A673 (cell line): ENCODE measurements around the gene TRIM52. TPM values are rescaled to one million over a fixed set of nuclear protein-coding genes. Genes with fewer than 3 reads are reported as not detected.

ENCODE experiments used
- BruUV-seq: library from RNA; stranded (reverse); fragments of 400-500 nt; replicated peaks from 2 replicates; lab custom pipeline; 2021; lab: Mats Ljungman, UMichigan
- CTCF ChIA-PET: fragments of 300-600 bp; sonication (Branson Sonifier 250); formaldehyde crosslinking; loops from one replicate; lab custom pipeline; 2022; ENCODE audit warnings: antibody characterized with exemption; lab: Charles Lee
- POLR2A ChIA-PET: fragments of 300-600 bp; sonication (Branson Sonifier 250); formaldehyde crosslinking; loops from one replicate; lab custom pipeline; 2022; ENCODE audit warnings: antibody characterized with exemption; ENCODE audit not compliant: low non-redundant PET; lab: Charles Lee
- DNase-seq: peaks from one replicate; pipeline ENCODE4 v3.0.0-alpha.2; 2015; ENCODE audit warnings: low spot score
- H3K27ac ChIP-seq: fragments of 200-600 bp; sonication (generic); 2 replicates; pipeline ENCODE4 v1.5.1; 2016; ENCODE audit warnings: mixed run types, low read depth, mild to moderate bottlenecking, mixed read lengths, antibody characterized with exemption, low read length; ENCODE audit not compliant: poor library complexity, severe bottlenecking
- H3K27me3 ChIP-seq: fragments of 200-600 bp; sonication (generic); replicated peaks from 2 replicates; pipeline ENCODE4 v1.6.1; 2017; ENCODE audit warnings: mixed run types, low read depth, mild to moderate bottlenecking, mixed read lengths, antibody characterized with exemption, low read length; ENCODE audit not compliant: insufficient read depth, poor library complexity
- H3K36me3 ChIP-seq: fragments of 200-600 bp; sonication (generic); 2 replicates; pipeline ENCODE4 v1.6.1; 2016; ENCODE audit warnings: mixed run types, mild to moderate bottlenecking, mixed read lengths, antibody characterized with exemption, low read length; ENCODE audit not compliant: insufficient read depth, poor library complexity, severe bottlenecking
- H3K4me1 ChIP-seq: fragments of 200-600 bp; sonication (generic); 2 replicates; pipeline ENCODE4 v1.6.1; 2017; ENCODE audit warnings: mixed run types, mild to moderate bottlenecking, mixed read lengths, antibody characterized with exemption, low read length; ENCODE audit not compliant: insufficient read depth, poor library complexity, severe bottlenecking
- H3K4me3 ChIP-seq: fragments of 200-600 bp; sonication (generic); 2 replicates; pipeline ENCODE4 v1.5.1; 2016; ENCODE audit warnings: low read depth, mixed run types, mild to moderate bottlenecking, mixed read lengths, low read length; ENCODE audit not compliant: poor library complexity, severe bottlenecking
- H3K9me3 ChIP-seq: fragments of 200-600 bp; sonication (generic); 2 replicates; pipeline ENCODE4 v1.6.1; 2016; ENCODE audit warnings: mixed run types, low read depth, mild to moderate bottlenecking, mixed read lengths, antibody characterized with exemption, low read length; ENCODE audit not compliant: poor library complexity, severe bottlenecking
- EZH2 ChIP-seq: fragments of 200-600 bp; sonication (generic); IDR thresholded peaks from 2 replicates; pipeline ENCODE4 v1.6.1; 2017; ENCODE audit warnings: borderline replicate concordance, low read depth, mild to moderate bottlenecking, mixed read lengths, antibody characterized with exemption, low read length; ENCODE audit not compliant: poor library complexity, severe bottlenecking
- intact Hi-C: fragments of 100-400 bp; cut with micrococcal nuclease; formaldehyde crosslinking; loops from one replicate; pipeline ENCODE4 v1.10.0; 2022; ENCODE audit not compliant: unreplicated experiment
- total RNA-seq: library from RNA; stranded (reverse); gene quantifications from 2 replicates; pipeline ENCODE4 v1.2.3, GENCODE V29; 2021
- TF ChIP-seq, protein P1 (sequence below): fragments of 300-800, 200-600 bp; sonication (generic); conservative IDR thresholded peaks from 2 replicates; pipeline ENCODE4 v1.5.1; 2017; ENCODE audit warnings: low read depth, mild to moderate bottlenecking, antibody characterized with exemption, low read length, moderate library complexity, mixed read lengths

The TRIM52 gene
- total RNA-seq, 1 experiment from 2014 or later: 7.3 TPM

DNA sequence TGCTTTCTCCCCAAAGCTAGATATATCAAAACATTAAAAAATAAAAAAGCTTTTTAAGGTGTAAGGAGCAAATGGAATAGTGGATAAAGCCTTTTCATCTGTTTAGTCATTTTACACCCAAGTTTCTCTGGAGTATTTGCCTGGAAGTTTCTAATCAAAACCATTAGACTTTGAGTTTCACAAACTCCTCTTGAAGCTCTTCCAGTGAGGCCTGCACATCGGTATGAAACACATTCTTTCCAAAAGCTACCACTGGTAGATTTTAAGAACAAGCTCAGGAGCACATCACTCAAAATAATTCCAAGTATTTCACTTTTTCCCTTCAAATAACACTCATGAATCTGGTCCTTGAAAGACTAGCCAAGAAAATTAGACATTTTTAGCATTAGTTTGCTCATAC lies 5.7 kb downstream of the TRIM52 start:
- intact Hi-C loops: no loop called here
- Histone ChIP-seq H3K36me3 (peaks cover 26% of the 10 kb centered on the region), H3K4me1 (no peaks in the 10 kb centered on the region), H3K27ac (no peak overlapping the region), H3K4me3 (no peak overlapping the region), H3K9me3 (no peaks in the 10 kb centered on the region), H3K27me3 (no peaks in the 10 kb centered on the region)
- BruUV-seq: no TSS peak
- ChIA-PET CTCF (no interaction called here), POLR2A (no interaction called here)
- TF ChIP-seq EZH2: no peak
- DNase-seq: no peak

DNA sequence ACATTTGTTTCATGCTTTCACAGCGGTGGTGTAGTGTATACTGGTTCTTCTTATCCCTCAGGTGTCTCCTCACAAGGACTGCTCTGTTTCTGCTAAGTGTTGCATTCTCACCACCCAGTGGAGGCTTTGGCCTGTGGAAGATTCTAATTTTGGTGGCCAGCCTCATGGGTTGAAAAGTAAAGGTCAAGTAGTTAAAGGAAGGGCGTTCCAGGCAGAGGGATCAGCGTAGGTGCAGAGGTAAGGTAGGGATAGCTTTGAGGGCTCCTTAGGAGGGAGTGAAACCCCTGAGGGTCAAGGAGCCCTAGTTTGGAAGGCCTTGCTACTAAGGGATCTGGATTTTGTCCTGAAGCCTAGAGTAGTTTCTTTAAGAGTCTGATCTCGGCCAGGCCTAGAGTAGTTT lies 12.7 kb downstream of the TRIM52 start:
- H3K4me3 ChIP-seq: peak overlapping the region; percentile 82
- POLR2A ChIA-PET: no interaction called here
- intact Hi-C loops: no loop called here
- CTCF ChIA-PET: no interaction called here
- TF ChIP-seq EZH2: no peak
- TF ChIP-seq, protein P1, sequence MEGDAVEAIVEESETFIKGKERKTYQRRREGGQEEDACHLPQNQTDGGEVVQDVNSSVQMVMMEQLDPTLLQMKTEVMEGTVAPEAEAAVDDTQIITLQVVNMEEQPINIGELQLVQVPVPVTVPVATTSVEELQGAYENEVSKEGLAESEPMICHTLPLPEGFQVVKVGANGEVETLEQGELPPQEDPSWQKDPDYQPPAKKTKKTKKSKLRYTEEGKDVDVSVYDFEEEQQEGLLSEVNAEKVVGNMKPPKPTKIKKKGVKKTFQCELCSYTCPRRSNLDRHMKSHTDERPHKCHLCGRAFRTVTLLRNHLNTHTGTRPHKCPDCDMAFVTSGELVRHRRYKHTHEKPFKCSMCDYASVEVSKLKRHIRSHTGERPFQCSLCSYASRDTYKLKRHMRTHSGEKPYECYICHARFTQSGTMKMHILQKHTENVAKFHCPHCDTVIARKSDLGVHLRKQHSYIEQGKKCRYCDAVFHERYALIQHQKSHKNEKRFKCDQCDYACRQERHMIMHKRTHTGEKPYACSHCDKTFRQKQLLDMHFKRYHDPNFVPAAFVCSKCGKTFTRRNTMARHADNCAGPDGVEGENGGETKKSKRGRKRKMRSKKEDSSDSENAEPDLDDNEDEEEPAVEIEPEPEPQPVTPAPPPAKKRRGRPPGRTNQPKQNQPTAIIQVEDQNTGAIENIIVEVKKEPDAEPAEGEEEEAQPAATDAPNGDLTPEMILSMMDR: no peak
- H3K27ac ChIP-seq: peak overlapping the region; percentile 71
- H3K4me1 ChIP-seq: peaks cover 19% of the 10 kb centered on the region
- BruUV-seq: no TSS peak
- peaks cover 6% of the 10 kb centered on the region for H3K36me3 ChIP-seq
- H3K9me3 ChIP-seq: no peaks in the 10 kb centered on the region
- DNase-seq: no peak
- H3K27me3 ChIP-seq: no peaks in the 10 kb centered on the region

DNA sequence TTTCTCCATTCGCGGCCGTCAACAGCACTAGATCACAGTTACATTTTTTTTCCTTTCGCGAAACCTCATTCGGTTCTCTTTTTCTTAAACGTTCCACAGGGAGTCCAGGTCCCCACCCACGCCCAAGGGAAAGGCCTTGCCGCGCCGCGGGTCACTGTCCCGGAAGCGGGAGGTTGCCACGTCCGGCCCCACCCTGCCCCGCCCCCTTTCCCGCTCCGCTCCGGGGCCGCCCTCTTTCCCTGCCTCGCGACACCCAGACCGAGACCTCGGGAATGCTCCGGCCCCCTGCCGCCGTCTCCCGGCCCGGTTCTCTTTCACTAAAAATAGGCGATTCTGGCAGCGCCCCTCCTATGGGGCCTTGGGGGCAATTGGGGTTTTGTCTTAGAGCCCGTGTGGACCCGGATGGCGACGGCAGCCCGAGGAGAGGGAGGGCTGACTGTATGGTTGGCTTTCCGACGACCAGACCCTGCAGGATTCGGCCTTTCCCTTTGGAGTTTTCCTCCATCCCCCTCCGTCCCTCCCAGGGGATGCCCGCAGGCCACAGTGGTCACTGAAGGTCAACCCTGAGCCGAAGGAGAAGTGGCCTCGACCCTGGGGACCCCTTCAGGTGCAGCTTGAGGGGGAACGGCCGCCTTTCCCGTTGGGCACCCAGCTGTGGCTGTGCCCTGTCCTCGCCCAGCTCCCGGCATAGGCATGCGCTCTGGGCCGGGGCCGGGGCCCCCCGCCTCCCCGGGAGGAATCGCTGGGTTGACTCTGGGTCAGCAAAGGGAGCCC lies 14.5 kb downstream of the TRIM52 start:
- intact Hi-C loops: no loop called here
- TSS peak; percentile 28 for BruUV-seq
- peak; percentile 79 for DNase-seq
- H3K4me1 ChIP-seq: peaks cover 28% of the 10 kb centered on the region
- ChIA-PET POLR2A (no interaction called here), CTCF (interaction anchor here (0.6 kb wide), 1 partner anchor 18 kb away, joined by 3 read pairs; no protein-coding TSS in a partner anchor)
- H3K36me3 ChIP-seq: peaks cover 16% of the 10 kb centered on the region
- H3K9me3 ChIP-seq: no peaks in the 10 kb centered on the region
- H3K27me3 ChIP-seq: no peaks in the 10 kb centered on the region
- peak overlapping the region; percentile 82 for H3K4me3 ChIP-seq
- peak overlapping the region; percentile 96 for H3K27ac ChIP-seq
- TF ChIP-seq, protein P1: no peak
- no peak for TF ChIP-seq EZH2
